GM13976 (cell line): ENCODE measurements around the gene GCN1.

ENCODE experiments used
- DNase-seq: peaks from one replicate; pipeline ENCODE4 v3.0.0; 2012; ENCODE audit warnings: low spot score
- CTCF ChIP-seq: IDR thresholded peaks from 2 replicates; pipeline ENCODE4 v1.5.1; 2012; ENCODE audit warnings: borderline replicate concordance, mild to moderate bottlenecking; ENCODE audit not compliant: insufficient read depth; ENCODE audit errors: extremely low read depth, missing control alignments, control extremely low read depth
- in situ Hi-C: fragments of 300-500 bp; cut with MboI; formaldehyde crosslinking; loops from one replicate; pipeline ENCODE4 v1.12.0; 2022; ENCODE audit warnings: low sequenced_read_pairs, mixed read lengths, inconsistent platforms; ENCODE audit not compliant: unreplicated experiment

Gene GCN1, protein sequence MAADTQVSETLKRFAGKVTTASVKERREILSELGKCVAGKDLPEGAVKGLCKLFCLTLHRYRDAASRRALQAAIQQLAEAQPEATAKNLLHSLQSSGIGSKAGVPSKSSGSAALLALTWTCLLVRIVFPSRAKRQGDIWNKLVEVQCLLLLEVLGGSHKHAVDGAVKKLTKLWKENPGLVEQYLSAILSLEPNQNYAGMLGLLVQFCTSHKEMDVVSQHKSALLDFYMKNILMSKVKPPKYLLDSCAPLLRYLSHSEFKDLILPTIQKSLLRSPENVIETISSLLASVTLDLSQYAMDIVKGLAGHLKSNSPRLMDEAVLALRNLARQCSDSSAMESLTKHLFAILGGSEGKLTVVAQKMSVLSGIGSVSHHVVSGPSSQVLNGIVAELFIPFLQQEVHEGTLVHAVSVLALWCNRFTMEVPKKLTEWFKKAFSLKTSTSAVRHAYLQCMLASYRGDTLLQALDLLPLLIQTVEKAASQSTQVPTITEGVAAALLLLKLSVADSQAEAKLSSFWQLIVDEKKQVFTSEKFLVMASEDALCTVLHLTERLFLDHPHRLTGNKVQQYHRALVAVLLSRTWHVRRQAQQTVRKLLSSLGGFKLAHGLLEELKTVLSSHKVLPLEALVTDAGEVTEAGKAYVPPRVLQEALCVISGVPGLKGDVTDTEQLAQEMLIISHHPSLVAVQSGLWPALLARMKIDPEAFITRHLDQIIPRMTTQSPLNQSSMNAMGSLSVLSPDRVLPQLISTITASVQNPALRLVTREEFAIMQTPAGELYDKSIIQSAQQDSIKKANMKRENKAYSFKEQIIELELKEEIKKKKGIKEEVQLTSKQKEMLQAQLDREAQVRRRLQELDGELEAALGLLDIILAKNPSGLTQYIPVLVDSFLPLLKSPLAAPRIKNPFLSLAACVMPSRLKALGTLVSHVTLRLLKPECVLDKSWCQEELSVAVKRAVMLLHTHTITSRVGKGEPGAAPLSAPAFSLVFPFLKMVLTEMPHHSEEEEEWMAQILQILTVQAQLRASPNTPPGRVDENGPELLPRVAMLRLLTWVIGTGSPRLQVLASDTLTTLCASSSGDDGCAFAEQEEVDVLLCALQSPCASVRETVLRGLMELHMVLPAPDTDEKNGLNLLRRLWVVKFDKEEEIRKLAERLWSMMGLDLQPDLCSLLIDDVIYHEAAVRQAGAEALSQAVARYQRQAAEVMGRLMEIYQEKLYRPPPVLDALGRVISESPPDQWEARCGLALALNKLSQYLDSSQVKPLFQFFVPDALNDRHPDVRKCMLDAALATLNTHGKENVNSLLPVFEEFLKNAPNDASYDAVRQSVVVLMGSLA (N-terminal part only)

DNA sequence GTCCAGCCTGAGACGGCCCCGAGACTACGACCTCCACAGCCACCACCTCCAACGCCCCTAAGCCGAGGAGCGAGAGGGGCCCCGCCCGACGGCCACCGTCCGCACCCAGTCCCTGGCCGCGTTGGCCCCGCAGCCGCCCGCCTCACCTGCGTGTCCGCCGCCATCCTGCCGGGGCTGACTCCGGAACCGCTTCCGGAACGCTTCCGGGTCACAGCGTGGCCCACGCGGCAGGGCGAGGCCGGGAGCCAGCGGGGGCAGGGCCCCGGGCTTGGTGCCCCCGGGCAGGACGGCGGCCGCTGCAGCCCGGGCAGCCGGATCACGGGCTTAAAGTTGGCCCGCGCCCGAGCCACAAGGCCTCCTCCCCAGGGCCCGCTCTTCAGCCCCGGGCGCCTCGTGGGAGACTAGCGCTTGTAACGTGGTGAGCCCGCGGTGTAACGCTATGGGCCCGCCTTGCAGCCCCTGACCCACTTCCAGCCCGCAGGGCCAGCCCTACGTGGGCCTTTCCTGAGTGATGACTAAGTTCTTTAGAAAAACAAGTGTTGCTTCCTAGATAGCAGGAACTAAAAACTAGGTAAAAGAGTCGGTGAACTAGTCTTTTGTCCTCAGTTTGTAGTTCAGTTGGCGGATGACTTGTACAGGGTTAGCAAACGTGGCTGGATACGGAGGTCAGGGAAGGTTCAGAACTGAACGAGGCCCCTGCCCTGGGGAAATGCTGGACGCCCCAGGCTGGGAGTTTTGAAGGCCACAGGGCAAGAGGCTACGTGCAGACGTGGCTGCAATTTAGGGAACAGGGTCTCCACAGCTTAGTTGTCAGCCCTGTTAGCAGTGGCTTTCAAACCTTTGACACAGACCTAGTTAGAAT is at the start of gene GCN1:
Gene GCN1, minus strand, starts transcription at position 182 of the 862 bp plus-strand sequence. Its CDS starts 18 bp downstream, at position 164.
- in situ Hi-C loops: no loop called here
- TF ChIP-seq CTCF: no peak
- DNase-seq: peak; percentile 91

- DNase-seq: no peak
- no peak for TF ChIP-seq CTCF
- in situ Hi-C loops: no loop called here
These were observed 48.6 kb upstream of the GCN1 start for GRCh38 chr12:120242971-120243699.

DNA sequence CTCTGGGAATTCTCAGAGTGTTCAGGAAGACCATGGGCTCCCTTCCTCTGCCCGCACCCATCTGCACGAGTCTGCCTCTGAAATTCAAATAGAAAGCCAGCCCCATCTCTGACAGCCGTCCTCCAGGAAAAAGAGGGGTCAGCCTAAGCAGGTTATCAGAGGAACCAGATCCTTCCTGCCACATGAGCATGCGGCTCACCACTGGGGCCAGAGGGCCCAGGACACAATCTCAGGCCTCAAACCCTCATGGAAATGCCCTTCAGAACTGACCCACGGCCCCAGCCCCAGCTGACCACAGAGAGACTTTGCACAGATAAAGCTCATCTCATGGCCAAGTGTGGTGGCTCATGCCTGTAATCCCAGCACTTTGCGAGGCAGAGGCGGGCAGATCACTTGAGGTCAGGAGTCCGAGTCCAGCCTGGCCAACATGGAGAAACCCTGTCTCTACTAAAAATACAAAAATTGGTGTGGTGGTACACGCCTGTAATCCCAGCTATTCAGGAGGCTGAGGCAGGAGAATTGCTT is 47.8 kb upstream of the GCN1 start:
- no peak for TF ChIP-seq CTCF
- DNase-seq: no peak
- in situ Hi-C loops: no loop called here

DNA sequence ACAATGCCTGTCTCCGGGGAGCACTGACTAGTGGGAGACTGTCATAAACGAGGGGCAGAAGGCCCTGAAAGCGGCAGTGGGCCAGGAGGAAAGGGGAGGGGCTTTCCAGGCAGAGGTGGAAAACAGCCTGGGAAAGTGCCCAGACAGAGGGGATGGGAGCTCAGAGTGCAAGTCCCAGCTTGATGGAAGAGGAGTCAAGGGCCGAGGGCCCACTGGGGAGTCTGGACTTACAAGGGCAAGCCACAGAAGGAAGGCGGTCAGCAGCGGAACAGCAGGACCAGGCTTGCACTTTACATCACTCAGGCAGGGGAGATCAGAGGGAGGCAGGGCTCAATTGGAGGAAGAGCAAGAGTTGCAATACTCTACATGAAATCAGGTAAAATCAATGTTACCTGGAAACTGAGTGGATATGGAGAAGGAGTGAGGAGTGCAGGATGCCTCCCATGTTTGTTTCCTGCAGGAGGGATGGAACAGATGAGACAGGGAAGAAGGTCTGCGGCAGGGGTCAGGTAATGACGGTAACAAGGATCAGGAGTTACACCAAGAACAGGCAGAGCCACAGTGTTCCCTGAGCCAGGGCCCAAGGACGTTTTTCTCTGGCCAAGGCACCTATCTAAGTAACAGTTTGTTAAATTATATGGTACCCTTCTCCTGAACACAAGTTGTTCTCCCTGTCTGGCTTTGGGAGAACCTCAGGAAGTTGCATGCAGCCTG is 47.2 kb upstream of the GCN1 start:
- no peak for TF ChIP-seq CTCF
- in situ Hi-C loops: no loop called here
- DNase-seq: no peak

GRCh38 chr12:120240495-120240833 is 45.9 kb upstream of the GCN1 start:
- DNase-seq: no peak
- TF ChIP-seq CTCF: no peak
- in situ Hi-C loops: no loop called here
